ENCODE measurements around the gene MBNL3. TPM values are rescaled to one million over a fixed set of nuclear protein-coding genes. Genes with fewer than 3 reads are reported as not detected.

MBNL3 gene
- total RNA-seq, 2 donors from 2014 or later = 12.0 to 282 TPM

- no peaks in the 10 kb centered on the region for H3K4me1 ChIP-seq (replicated peaks)
- no peaks in the 10 kb centered on the region for H3K27me3 ChIP-seq (replicated peaks; ENCODE audit: insufficient read depth)
- H3K36me3 ChIP-seq = no peaks in the 10 kb centered on the region
- intact Hi-C loops (cut with DNase I) = no loop called here
- no peaks in the 10 kb centered on the region for H3K9me3 ChIP-seq
- H3K27ac ChIP-seq = no peak overlapping the region
- DNase-seq (ENCODE audit: low spot score) = no peak
- 95% methylated on average over 5 of the region's 5 CpGs for WGBS
- TF ChIP-seq POLR2AphosphoS5 (IDR thresholded peaks at IDR 0.05) = no peak
- H3K4me3 ChIP-seq = no peak overlapping the region
Measured at GRCh38 chrX:132353430-132353829, 135.4 kb downstream of the MBNL3 start.

- no peak overlapping the region for H3K27ac ChIP-seq
- DNase-seq (ENCODE audit: low spot score) = no peak
- no peak for TF ChIP-seq POLR2A (IDR thresholded peaks at IDR 0.05)
- no peak for TF ChIP-seq CTCF (IDR thresholded peaks at IDR 0.05)
- no peak for TF ChIP-seq POLR2AphosphoS5 (IDR thresholded peaks at IDR 0.05)
- H3K27me3 ChIP-seq (replicated peaks; ENCODE audit: insufficient read depth) = no peaks in the 10 kb centered on the region
- H3K4me3 ChIP-seq = no peak overlapping the region
- H3K4me1 ChIP-seq (replicated peaks) = no peaks in the 10 kb centered on the region
- intact Hi-C loops (cut with DNase I) = no loop called here
- H3K36me3 ChIP-seq = no peaks in the 10 kb centered on the region
- WGBS = 100% methylated on average over 2 of the region's 2 CpGs
- H3K9me3 ChIP-seq = no peaks in the 10 kb centered on the region
Measured at GRCh38 chrX:132336172-132336571, 152.7 kb downstream of the MBNL3 start.

- TF ChIP-seq POLR2A (IDR thresholded peaks at IDR 0.05) (no peak), POLR2AphosphoS5 (IDR thresholded peaks at IDR 0.05) (no peak), CTCF (IDR thresholded peaks at IDR 0.05) (no peak)
- Histone ChIP-seq H3K27me3 (replicated peaks; ENCODE audit: insufficient read depth) (no peaks in the 10 kb centered on the region), H3K4me3 (no peak overlapping the region), H3K27ac (no peak overlapping the region), H3K9me3 (no peaks in the 10 kb centered on the region), H3K36me3 (no peaks in the 10 kb centered on the region), H3K4me1 (replicated peaks) (no peaks in the 10 kb centered on the region)
- intact Hi-C loops (cut with DNase I) = no loop called here
- WGBS = 91% methylated on average over 4 of the region's 4 CpGs
- no peak for DNase-seq (ENCODE audit: low spot score)
Measured at GRCh38 chrX:132333351-132333750, 155.5 kb downstream of the MBNL3 start.

- no peak for TF ChIP-seq CTCF (IDR thresholded peaks at IDR 0.05)
- no peak for TF ChIP-seq POLR2A (IDR thresholded peaks at IDR 0.05)
- no peak for TF ChIP-seq POLR2AphosphoS5 (IDR thresholded peaks at IDR 0.05)
- 81% methylated on average over 3 of the region's 3 CpGs for WGBS
- Histone ChIP-seq H3K27ac (no peak overlapping the region), H3K9me3 (no peaks in the 10 kb centered on the region), H3K27me3 (replicated peaks; ENCODE audit: insufficient read depth) (no peaks in the 10 kb centered on the region), H3K4me1 (replicated peaks) (no peaks in the 10 kb centered on the region), H3K4me3 (no peak overlapping the region), H3K36me3 (no peaks in the 10 kb centered on the region)
- DNase-seq (ENCODE audit: low spot score) = no peak
- intact Hi-C loops (cut with DNase I) = no loop called here
Measured at GRCh38 chrX:132331532-132331931, 157.3 kb downstream of the MBNL3 start.

- Histone ChIP-seq H3K4me1 (replicated peaks) (no peaks in the 10 kb centered on the region), H3K27me3 (replicated peaks; ENCODE audit: insufficient read depth) (no peaks in the 10 kb centered on the region), H3K9me3 (no peaks in the 10 kb centered on the region), H3K27ac (no peak overlapping the region), H3K4me3 (no peak overlapping the region), H3K36me3 (no peaks in the 10 kb centered on the region)
- no peak for DNase-seq (ENCODE audit: low spot score)
- no peak for TF ChIP-seq POLR2A (IDR thresholded peaks at IDR 0.05)
- no peak for TF ChIP-seq CTCF (IDR thresholded peaks at IDR 0.05)
- no peak for TF ChIP-seq POLR2AphosphoS5 (IDR thresholded peaks at IDR 0.05)
- intact Hi-C loops (cut with DNase I) = no loop called here
Measured at GRCh38 chrX:132331000-132331399, 157.8 kb downstream of the MBNL3 start.
